AG04450 (cell line): Measurements from ENCODE around the gene XPO4. TPM values are rescaled to one million over a fixed set of nuclear protein-coding genes. Genes with fewer than 3 reads are reported as not detected.

Experiments used
- CTCF ChIA-PET: fragments of 300-600, 350-600 bp; formaldehyde crosslinking; extraction: SDS; loops from one replicate; lab custom pipeline; 2022; ENCODE audit warnings: antibody characterized with exemption, inconsistent platforms; lab: Charles Lee
- POLR2A ChIA-PET: fragments of 350-600 bp; formaldehyde crosslinking; extraction: SDS; loops from one replicate; lab custom pipeline; 2021; ENCODE audit warnings: antibody characterized with exemption, inconsistent platforms; lab: Yijun Ruan, JAX
- DNase-seq: peaks from one replicate; pipeline ENCODE4 v3.0.0-alpha.2; 2011; ENCODE audit warnings: low read depth, low spot score
- H3K27ac ChIP-seq: one replicate; pipeline ENCODE4 v1.5.1; 2012; ENCODE audit warnings: low read depth, low read length, control low read depth
- H3K27me3 ChIP-seq: one replicate; pipeline ENCODE4 v1.6.0; 2012; ENCODE audit warnings: low read length; ENCODE audit not compliant: control insufficient read depth, insufficient read depth
- H3K4me3 ChIP-seq: 2 replicates; pipeline ENCODE4 v1.5.1; 2011; ENCODE audit warnings: mild to moderate bottlenecking, low read depth, low read length, control low read depth
- H3K9me3 ChIP-seq: 2 replicates; pipeline ENCODE4 v1.5.1; 2012; ENCODE audit warnings: low read length; ENCODE audit not compliant: control insufficient read depth, insufficient read depth
- CTCF ChIP-seq: IDR thresholded peaks from 2 replicates; pipeline ENCODE4 v1.5.1; 2011; ENCODE audit warnings: low read depth, low read length, control low read depth, inconsistent platforms
- polyA plus RNA-seq: library from polyadenylated mRNA; depleted of rRNA; stranded (reverse); fragments of >200 nt; gene quantifications from 2 replicates; pipeline ENCODE4 v1.2.3, GENCODE V29; 2011

The XPO4 gene
- polyA plus RNA-seq, 1 experiment: 14.4 TPM

- no peaks in the 10 kb centered on the region for H3K9me3 ChIP-seq
- no peak for TF ChIP-seq CTCF
- no peak overlapping the region for H3K27ac ChIP-seq
- DNase-seq: no peak
- ChIA-PET CTCF (interaction anchor here (0.6 kb wide), 1 partner anchor 369 kb away, joined by 3 read pairs; no protein-coding TSS in a partner anchor), POLR2A (no interaction called here)
- no peak overlapping the region for H3K4me3 ChIP-seq
- no peaks in the 10 kb centered on the region for H3K27me3 ChIP-seq
Measured at GRCh38 chr13:20860844-20861243, 41.7 kb downstream of the XPO4 start.

GRCh38 chr13:20856650-20857049 lies 45.9 kb downstream of the XPO4 start:
- no peaks in the 10 kb centered on the region for H3K27me3 ChIP-seq
- TF ChIP-seq CTCF: no peak
- POLR2A ChIA-PET: no interaction called here
- CTCF ChIA-PET: no interaction called here
- no peak overlapping the region for H3K4me3 ChIP-seq
- no peak for DNase-seq
- no peak overlapping the region for H3K27ac ChIP-seq
- H3K9me3 ChIP-seq: no peaks in the 10 kb centered on the region

- H3K27me3 ChIP-seq: no peaks in the 10 kb centered on the region
- TF ChIP-seq CTCF: no peak
- no peaks in the 10 kb centered on the region for H3K9me3 ChIP-seq
- ChIA-PET POLR2A (interaction anchor here (0.7 kb wide), 1 partner anchor 71 kb away, joined by 4 read pairs; no protein-coding TSS in a partner anchor), CTCF (no interaction called here)
- DNase-seq: no peak
- H3K27ac ChIP-seq: no peak overlapping the region
- H3K4me3 ChIP-seq: no peak overlapping the region
Measured at GRCh38 chr13:20851844-20852402, 50.6 kb downstream of the XPO4 start.

- H3K4me3 ChIP-seq: no peak overlapping the region
- CTCF ChIA-PET: interaction anchor here (1.2 to 7.5 kb wide), 2 partner anchors 21 to 666 kb away, joined by 4 to 50 read pairs; no protein-coding TSS in a partner anchor
- DNase-seq: no peak
- H3K27ac ChIP-seq: no peak overlapping the region
- no peaks in the 10 kb centered on the region for H3K9me3 ChIP-seq
- POLR2A ChIA-PET: no interaction called here
- no peaks in the 10 kb centered on the region for H3K27me3 ChIP-seq
- TF ChIP-seq CTCF: no peak
Measured at GRCh38 chr13:20848944-20849343, 53.6 kb downstream of the XPO4 start.

GRCh38 chr13:20848203-20848602 lies 54.3 kb downstream of the XPO4 start:
- Histone ChIP-seq H3K4me3 (no peak overlapping the region), H3K9me3 (no peaks in the 10 kb centered on the region), H3K27me3 (no peaks in the 10 kb centered on the region), H3K27ac (no peak overlapping the region)
- no peak for DNase-seq
- ChIA-PET POLR2A (no interaction called here), CTCF (interaction anchor here (7.5 kb wide), 1 partner anchor 20 kb away, joined by 50 read pairs; no protein-coding TSS in a partner anchor)
- no peak for TF ChIP-seq CTCF
